Measurements from ENCODE around the gene CHRFAM7A.
"Not testable (repeated sequence)": the region's sequence is repeated elsewhere in the genome, so short reads cannot be mapped to it uniquely, and the experiment has no call there.

DNA sequence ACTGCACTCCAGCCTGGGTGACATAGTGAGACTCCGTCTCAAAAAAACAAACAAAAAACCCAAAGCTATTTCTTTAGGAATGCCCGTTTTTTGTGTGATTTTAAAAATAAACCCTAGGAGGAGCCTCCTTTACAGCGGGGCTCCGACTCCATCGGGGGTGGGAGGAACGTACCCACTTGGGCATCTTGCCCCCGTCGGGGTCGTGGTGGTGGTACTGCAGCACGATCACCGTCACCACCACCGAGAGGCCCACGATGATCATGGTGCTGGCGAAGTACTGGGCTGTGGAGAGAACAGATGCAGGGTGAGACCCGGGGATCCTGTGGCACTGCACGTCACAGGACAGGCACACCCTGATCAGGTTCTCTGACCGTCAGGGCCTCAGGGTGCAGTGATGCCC lies 26.1 kb downstream of the CHRFAM7A start:
- not testable (repeated sequence) for TF ChIP-seq POLR2A, EP300, POLR2AphosphoS5 (IDR thresholded peaks at IDR 0.05)
- TF ChIP-seq, protein P1, sequence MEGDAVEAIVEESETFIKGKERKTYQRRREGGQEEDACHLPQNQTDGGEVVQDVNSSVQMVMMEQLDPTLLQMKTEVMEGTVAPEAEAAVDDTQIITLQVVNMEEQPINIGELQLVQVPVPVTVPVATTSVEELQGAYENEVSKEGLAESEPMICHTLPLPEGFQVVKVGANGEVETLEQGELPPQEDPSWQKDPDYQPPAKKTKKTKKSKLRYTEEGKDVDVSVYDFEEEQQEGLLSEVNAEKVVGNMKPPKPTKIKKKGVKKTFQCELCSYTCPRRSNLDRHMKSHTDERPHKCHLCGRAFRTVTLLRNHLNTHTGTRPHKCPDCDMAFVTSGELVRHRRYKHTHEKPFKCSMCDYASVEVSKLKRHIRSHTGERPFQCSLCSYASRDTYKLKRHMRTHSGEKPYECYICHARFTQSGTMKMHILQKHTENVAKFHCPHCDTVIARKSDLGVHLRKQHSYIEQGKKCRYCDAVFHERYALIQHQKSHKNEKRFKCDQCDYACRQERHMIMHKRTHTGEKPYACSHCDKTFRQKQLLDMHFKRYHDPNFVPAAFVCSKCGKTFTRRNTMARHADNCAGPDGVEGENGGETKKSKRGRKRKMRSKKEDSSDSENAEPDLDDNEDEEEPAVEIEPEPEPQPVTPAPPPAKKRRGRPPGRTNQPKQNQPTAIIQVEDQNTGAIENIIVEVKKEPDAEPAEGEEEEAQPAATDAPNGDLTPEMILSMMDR (IDR thresholded peaks at IDR 0.05), result not testable (repeated sequence)
